Caki2 (cell line): ENCODE data around the gene CTNNBL1. TPM values are rescaled to one million over a fixed set of nuclear protein-coding genes. Genes with fewer than 3 reads are reported as not detected.
"Not testable (repeated sequence)": the region's sequence is repeated elsewhere in the genome, so short reads cannot be mapped to it uniquely, and the experiment has no call there.

Experiments used
- DNase-seq: peaks from one replicate; pipeline ENCODE4 v3.0.0-alpha.2; 2015; ENCODE audit warnings: low read depth
- in situ Hi-C: cut with HindIII; loops from 2 replicates; pipeline ENCODE4 v1.10.0; 2016; ENCODE audit warnings: low sequenced_read_pairs, low pct_unique_long_range_greater_than_20kb, mixed read lengths
- total RNA-seq: library from RNA; depleted of rRNA; stranded (reverse); fragments of >200 nt; shearing (Covaris generic); gene quantifications from 2 replicates; pipeline ENCODE4 v1.2.3, GENCODE V29; 2014; ENCODE audit warnings: low replicate concordance

Gene CTNNBL1
- total RNA-seq, 1 experiment from 2014 or later, result 78.2 TPM

- DNase-seq, in situ Hi-C loops: not testable (repeated sequence)
Observed at GRCh38 chr20:37701676-37702075, 7.8 kb downstream of the CTNNBL1 start.

GRCh38 chr20:37702403-37703034 is 8.7 kb downstream of the CTNNBL1 start:
- no peak for DNase-seq
- in situ Hi-C loops, result no loop called here

GRCh38 chr20:37703035-37703845 is 9.4 kb downstream of the CTNNBL1 start:
- in situ Hi-C loops, result no loop called here

GRCh38 chr20:37704955-37705354 is 11.1 kb downstream of the CTNNBL1 start:
- no peak for DNase-seq
- in situ Hi-C loops, result no loop called here

More at GRCh38 chr20:37703035-37703845, 9.4 kb downstream of the CTNNBL1 start:
- no peak for DNase-seq

- DNase-seq, result no peak
- in situ Hi-C loops, result no loop called here
Observed at GRCh38 chr20:37706298-37706697, 12.5 kb downstream of the CTNNBL1 start.

- in situ Hi-C loops, result no loop called here
Observed at GRCh38 chr20:37711001-37711400, 17.2 kb downstream of the CTNNBL1 start.

GRCh38 chr20:37711994-37712964 is 18.4 kb downstream of the CTNNBL1 start:
- in situ Hi-C loops, result no loop called here

More at GRCh38 chr20:37711001-37711400, 17.2 kb downstream of the CTNNBL1 start:
- DNase-seq, result no peak

GRCh38 chr20:37713396-37713795 is 19.6 kb downstream of the CTNNBL1 start:
- in situ Hi-C loops, result no loop called here
- DNase-seq, result no peak

More at GRCh38 chr20:37711994-37712964, 18.4 kb downstream of the CTNNBL1 start:
- DNase-seq, result no peak

- no peak for DNase-seq
- in situ Hi-C loops, result no loop called here
Observed at GRCh38 chr20:37714978-37715672, 21.3 kb downstream of the CTNNBL1 start.

- in situ Hi-C loops, result no loop called here
- no peak for DNase-seq
Observed at GRCh38 chr20:37721751-37722150, 27.9 kb downstream of the CTNNBL1 start.

GRCh38 chr20:37722312-37722711 is 28.5 kb downstream of the CTNNBL1 start:
- in situ Hi-C loops, result not testable (repeated sequence)

GRCh38 chr20:37723668-37724067 is 29.8 kb downstream of the CTNNBL1 start:
- DNase-seq, result no peak
- in situ Hi-C loops, result no loop called here

More at GRCh38 chr20:37722312-37722711, 28.5 kb downstream of the CTNNBL1 start:
- not testable (repeated sequence) for DNase-seq

GRCh38 chr20:37725165-37725564 is 31.3 kb downstream of the CTNNBL1 start:
- in situ Hi-C loops, result no loop called here
- no peak for DNase-seq

GRCh38 chr20:37725855-37726254 is 32.0 kb downstream of the CTNNBL1 start:
- in situ Hi-C loops, result no loop called here
- DNase-seq, result no peak

- in situ Hi-C loops, result no loop called here
- no peak for DNase-seq
Observed at GRCh38 chr20:37726321-37726720, 32.5 kb downstream of the CTNNBL1 start.

GRCh38 chr20:37726971-37727956 is 33.4 kb downstream of the CTNNBL1 start:
- no peak for DNase-seq
- in situ Hi-C loops, result no loop called here
